Lower leg skin (tissue), 3 donors: ENCODE measurements around the gene CDK11A.
"Not testable (repeated sequence)": the region's sequence is repeated elsewhere in the genome, so short reads cannot be mapped to it uniquely, and the experiment has no call there.

Experiments used
- CTCF ChIP-seq, 3 donors: fragments of 450-650 bp; IDR thresholded peaks; one replicate each; pipeline ENCODE4 v1.5.1; 2016; ENCODE audit warnings: antibody characterized with exemption in 3 of 3, mild to moderate bottlenecking in 3 of 3, moderate library complexity in 2 of 3
- POLR2A ChIP-seq, 2 donors: fragments of 450-650 bp; IDR thresholded peaks; one replicate each; pipeline ENCODE4 v1.6.1; 2016 to 2017; ENCODE audit warnings: antibody characterized with exemption in 2 of 2, mild to moderate bottlenecking in 1 of 2, moderate library complexity in 1 of 2

DNA sequence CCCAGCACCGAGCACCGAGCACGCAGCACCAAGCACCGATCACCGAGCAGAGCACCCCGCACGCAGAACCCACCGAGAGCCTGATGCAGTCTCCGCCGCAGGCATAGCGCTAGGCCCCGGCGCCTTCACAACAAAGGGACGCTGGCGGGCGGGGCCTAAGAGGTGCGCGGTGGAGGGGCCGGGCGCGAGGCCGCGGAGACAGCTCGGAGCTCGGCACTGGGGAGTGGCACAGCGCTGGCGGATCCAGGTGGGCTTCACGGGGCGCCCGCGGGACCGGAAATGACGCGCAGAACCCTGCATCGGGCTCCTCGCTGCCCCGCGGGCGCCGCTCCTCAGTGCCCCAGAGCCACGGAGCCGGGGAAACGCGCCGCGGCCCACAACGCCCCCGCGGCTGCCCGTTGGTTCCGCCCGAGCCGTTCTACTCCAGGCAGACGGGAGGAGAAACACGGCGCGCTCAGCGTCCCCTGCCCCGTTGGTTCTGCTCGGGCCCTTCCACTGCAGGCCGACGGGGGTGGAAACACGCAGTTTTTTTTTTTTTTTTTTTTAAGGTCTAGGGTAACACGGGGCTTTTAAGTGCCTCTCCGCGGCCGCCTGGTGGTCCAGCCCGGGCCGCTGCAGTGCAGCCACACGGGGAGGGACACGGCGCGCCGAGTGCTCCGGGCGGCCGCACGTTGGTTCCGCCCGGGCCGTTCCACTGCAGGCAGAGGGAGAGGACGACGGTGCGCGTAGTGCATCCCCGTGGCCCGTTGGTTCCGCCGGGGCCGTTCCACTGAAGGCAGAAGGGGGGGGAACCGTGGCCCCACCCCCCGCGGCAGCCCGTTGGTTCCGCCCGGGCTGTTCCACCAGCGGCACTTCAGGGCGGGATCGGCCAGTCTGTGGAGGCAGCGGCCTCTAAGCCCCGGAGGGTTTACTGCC is 21.8 kb upstream of the CDK11A start:
- TF ChIP-seq CTCF (IDR thresholded peaks at IDR 0.05) = peak in 1 of 3 donors; percentile 41
- not testable (repeated sequence) for TF ChIP-seq POLR2A (IDR thresholded peaks at IDR 0.05)
